ENCODE measurements around the gene NR1H3.

- TF ChIP-seq EZH2phosphoT487 (IDR thresholded peaks at IDR 0.05; ENCODE audit: borderline replicate concordance, low read length), result no peak
- TF ChIP-seq CTCF (conservative IDR thresholded peaks at IDR 0.05; ENCODE audit: low read depth, low read length), result no peak
- TF ChIP-seq EZH2 (IDR thresholded peaks at IDR 0.05; ENCODE audit: low read length, unreplicated experiment), result no peak
Measured at GRCh38 chr11:47254386-47254785, 3.4 kb upstream of the NR1H3 start.
